ENCODE results near the gene TNFRSF4.
A peak's percentile ranks its signal among the peaks of the same experiment; 100 is the strongest.
"Not testable (repeated sequence)": the region's sequence is repeated elsewhere in the genome, so short reads cannot be mapped to it uniquely, and the experiment has no call there.

The TNFRSF4 gene

DNA sequence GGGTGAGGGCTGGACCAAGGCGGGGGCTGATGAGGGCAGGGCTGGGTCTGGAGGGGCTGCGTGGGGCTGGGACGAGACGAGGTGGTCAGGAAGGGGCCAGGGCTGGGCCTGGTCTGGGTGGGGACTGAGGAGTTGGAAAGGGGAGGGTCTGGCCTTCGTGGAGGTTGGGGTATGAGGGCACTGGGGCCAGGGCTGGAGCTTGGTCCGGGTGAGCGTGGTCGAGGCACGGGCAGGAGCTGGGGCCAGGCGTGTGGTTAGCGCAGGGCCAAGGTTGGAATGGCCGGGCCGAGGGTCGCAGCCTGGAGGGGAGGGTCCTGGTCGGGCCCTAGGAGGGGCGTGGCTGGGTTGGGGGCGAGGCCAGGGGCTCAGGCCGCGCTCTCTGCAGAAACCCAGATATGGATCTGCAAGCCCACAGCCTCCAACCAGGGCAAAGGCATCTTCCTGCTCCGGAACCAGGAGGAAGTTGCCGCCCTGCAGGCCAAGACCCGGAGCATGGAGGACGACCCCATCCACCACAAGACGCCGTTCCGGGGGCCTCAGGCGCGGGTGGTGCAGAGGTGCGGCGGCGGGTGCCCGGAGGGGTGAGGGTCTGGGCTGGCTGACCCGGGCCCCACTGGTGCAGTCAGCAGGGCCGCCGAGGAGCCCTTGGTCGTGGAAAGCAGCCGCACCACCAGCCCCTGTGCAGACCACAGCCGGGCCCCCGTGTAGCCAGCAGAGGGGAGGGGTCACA, 31.3 kb downstream of the TNFRSF4 start:
- DNase-seq (ENCODE audit: low read depth) = no peak

DNA sequence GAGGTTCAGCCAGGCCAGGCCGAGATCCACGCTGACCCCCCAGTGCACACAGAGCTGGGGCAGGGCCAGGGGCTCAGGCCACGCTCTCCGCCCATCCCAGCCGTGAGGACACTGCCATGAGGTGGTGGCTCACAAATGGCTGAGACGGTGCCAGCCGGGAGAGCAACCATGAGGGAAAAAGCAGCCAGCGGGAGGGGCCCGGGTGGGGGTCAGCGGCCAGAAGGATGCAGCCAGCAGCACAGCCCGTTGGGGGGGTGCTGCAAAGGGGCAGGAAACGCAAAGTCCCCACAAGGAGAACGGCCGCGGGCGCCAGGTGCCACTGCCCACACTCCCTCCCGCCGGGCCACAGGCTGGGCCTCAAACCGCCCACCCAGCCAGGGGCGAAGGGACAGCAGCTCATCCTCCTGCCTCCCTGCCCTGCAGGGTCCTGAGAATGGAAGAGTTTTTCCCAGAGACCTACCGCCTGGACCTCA, 32.0 kb downstream of the TNFRSF4 start:
- DNase-seq (ENCODE audit: low read depth) = no peak

DNA sequence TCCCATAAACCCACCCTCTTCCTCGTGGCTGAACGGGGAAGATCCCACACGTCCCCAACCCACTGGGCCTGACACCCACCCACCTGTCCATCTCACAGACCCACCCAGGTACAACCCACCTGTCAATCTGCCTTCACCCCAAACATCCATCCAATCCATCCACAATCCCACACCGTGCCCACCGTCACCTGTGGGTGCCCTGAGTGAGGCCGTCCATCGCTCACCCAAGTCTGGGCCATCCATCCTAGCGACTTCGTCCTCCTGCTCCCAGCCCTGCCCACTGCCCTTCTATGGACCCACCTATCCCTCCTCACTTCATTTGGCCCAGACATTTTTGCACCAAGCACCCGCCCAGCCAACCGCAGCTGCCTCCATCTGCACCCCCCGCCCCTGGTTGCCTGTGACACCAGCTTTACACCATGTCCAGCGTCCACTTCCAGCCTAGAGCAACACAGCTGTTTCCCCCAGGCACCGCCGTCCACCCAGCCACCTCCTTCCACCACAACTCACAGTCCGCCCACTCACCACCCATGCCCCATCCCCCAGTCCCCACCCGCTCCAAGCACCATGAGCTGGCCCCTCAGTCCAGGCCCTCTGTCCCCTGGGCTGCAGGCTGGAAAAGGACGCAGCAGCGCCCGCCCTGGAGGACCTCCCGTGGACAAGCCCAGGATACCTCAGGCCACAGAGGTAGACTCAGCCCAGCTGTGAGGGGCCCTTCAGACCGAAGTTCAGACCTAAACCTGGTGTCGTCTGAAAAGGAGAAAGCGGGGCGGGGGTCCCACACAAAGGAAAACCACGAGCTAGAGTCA, 32.6 kb downstream of the TNFRSF4 start:
- no peak for DNase-seq (ENCODE audit: low read depth)

DNA sequence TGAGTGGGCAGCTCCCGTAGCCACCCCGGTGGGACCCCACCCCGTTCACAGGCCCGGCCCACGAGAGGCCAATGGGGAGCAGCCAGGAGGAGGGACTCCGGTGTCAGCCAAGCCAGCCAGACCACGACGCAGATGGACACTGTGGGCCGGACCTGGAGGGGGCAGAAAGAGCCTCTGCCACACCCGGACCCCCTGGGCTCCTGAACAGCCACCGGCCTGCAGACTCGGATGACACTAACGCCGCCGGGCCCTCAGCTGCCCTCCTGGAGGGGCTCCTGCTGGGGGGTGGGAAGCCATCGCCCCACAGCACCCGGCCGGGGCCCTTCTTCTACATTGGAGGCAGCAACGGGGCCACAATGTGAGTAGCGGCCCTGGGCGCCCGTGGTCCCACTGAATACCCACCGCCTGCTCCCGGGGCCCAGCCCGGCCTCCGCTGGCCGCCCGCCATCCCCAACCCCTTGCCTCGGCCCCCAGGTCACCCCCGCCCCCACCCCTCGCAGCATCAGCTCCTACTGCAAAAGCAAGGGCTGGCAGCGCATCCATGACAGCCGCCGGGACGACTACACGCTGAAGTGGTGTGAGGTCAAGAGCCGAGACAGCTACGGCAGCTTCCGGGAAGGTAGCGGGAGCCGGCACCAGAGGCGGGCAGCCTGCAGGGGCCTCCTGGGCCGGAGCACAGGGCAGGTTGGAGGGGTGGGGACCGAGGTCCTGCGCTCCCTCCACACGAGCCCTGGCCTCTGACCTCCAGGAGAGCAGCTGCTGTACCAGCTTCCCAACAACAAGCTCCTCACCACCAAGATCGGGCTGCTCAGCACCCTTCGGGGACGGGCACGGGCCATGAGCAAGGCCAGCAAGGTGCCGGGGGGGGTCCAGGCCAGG, 33.7 kb downstream of the TNFRSF4 start:
- DNase-seq (ENCODE audit: low read depth) = no peak

DNA sequence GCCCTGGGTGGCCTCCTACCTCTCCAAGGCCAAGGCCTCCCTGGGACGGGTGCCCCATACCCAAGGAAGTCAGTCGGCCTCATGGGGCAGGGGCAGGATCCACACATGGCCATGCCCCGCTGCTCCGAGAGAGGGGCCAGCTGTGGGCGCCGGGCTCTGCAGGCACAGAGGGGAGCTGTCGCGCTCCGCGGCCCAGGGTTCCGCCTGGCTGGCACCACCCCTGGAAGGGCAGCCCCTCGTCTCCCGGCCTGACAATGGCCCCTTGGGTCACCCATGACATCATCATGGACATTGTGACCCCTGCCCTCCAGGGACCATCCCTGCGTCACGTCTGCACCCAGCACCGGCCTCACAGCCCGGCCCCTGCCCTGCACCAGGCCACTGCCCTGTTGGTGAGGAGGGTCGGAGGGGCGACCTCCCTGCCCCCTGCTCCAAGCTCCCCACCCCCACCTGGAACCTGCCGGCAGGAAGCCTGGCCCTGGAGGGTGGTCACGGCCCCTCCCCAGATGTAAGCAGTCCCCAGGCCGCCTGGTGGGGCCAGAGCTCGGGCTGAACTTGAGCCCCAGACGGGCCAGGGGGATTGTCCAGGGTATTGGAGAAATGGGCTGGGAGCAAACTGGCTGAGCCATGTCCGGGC, 34.5 kb downstream of the TNFRSF4 start:
- DNase-seq (ENCODE audit: low read depth) = no peak

DNA sequence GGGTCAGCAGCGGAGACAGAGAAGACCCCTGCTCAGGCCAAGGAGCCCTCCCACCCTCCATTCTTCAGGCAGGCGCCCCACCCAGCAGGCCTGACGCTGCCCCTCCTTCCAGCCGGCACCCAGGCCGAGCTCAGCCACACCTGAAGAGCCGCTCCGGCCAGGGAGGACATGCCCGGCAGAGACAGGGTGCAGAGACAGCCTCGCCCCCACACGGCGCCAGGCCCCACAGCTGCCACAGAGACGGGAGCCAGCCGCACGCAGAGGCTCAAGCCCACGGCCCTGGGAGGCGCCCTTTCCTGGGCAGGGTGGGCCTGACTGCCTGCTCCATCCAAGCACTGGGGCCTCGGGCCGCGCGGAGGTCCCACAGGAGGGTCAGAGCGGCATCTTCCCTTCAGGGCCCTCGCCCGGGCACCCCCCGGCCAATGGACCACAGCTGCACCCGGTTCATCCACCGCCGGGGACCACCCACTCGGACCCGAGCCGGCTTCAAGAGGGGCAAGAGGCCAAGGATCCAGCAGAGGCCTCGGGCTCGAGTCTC, 35.1 kb downstream of the TNFRSF4 start:
- DNase-seq (ENCODE audit: low read depth) = no peak

DNA sequence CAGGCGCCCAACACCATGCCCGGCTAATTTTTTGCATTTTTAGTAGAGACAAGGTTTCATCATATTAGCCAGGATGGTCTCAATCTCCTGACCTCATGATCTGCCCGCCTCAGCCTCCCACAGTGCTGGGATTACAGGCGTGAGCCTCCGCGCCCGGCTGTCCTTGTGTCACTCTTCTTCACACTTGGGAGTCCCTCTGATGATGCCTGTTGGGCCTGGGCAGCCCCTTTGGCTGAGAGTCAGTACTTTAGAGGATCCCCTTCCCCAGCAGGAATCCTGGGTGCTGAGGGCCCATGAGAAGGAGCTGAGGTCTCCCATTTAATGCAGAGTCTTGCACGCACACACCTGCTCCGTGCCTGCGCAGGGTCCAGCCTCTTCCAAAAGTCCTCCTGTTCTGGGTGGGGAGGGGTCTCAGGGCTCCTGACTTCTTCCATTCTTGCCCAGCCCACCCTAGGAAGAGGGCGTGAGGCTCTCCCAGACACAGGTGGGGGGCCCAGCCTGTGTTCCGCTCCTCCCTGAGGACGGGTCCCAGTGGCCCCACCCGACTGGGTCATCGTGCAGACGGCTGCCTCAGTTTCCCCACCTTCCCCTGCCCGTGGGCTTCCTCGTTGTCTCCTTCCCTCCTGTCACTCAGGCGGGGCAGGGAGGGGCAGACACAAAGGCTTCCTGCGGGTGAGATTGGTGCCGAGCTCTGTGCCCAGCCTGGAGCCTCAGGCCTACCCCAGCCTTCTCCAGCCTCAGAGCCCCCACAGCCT, 36.3 kb downstream of the TNFRSF4 start:
- no peak for DNase-seq (ENCODE audit: low read depth)

DNA sequence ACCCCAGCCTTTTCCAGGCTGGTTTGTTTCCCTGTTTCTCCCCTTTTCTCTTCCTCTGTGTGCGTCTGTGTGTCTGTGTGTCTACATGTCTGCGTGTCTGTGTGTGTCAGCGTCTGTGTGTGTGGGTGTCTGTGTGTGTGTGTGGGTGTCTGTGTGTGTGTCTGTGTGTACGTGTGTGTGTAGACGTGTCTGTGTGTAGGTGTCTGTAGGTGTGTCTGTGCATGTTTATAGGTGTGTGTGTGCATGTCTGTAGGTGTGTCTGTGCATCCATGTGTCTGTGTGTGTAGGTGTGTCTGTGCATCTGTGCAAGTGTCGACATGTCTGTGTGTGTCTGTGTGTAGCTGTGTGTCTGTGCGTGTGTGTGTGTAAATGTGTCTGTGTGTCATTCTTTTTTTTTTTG, 37.0 kb downstream of the TNFRSF4 start:
- no peak for DNase-seq (ENCODE audit: low read depth)

DNA sequence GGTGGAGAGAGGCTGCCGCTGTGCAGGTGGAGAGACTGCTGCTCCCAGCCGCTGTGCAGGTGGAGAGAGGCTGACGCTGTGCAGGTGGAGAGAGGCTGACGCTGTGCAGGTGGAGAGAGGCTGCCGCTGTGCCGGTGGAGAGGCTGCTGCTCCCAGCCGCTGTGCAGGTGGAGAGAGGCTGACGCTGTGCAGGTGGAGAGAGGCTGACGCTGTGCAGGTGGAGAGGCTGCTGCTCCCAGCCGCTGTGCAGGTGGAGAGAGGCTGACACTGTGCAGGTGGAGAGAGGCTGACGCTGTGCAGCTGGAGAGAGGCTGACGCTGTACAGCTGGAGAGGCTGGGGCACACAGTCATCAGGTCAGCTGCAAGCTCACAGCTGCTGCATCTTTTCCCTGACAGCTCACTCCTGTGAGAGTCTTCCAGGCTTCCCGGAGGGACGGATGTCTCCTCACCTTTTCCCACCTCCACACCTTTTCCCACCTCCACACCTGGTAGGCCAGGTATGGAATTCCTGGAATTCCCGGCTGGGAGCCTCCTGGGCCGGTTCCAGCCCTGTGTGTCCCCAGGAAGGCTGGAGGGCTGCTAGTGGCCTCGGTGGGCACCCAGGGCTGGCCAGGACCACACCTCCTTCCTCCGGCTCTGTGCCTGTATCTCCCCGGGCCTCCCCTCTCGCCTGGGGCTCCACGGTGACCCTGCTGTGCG, 37.7 kb downstream of the TNFRSF4 start:
- DNase-seq (ENCODE audit: low read depth) = not testable (repeated sequence)

DNA sequence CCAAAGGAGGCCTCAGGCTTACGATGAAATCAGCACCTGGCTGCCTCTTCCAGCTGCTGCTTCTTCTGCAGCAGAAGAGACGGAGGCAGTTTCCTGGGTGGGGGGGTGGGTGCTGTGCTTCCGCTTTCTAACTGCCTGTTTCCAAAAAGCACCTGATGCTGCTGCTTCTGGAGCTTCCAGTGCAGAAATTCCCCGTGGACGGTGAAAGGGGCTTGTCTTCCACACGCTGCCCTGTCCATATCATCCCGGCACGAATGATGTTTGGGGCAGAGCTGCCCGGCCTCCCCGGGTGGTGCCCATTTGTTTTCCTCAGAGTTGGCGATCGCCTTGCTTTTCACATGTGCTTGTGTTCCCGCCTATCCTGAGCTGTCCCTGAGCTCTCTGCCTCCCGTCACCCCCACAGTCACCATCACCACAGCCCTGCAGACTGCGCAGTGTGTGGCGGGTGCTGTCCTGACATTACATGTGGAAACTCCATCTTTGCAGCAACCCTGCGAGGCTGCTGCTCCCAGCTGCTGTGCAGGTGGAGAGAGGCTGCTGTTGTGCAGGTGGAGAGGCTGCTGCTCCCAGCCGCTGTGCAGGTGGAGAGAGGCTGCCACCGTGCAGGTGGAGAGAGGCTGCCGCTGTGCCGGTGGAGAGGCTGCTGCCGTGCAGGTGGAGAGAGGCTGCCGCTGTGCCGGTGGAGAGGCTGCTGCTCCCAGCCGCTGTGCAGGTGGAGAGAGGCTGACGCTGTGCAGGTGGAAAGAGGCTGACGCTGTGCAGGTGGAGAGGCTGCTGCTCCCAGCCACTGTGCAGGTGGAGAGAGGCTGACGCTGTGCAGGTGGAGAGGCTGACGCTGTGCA, 38.5 kb downstream of the TNFRSF4 start:
- no peak for DNase-seq (ENCODE audit: low read depth)

DNA sequence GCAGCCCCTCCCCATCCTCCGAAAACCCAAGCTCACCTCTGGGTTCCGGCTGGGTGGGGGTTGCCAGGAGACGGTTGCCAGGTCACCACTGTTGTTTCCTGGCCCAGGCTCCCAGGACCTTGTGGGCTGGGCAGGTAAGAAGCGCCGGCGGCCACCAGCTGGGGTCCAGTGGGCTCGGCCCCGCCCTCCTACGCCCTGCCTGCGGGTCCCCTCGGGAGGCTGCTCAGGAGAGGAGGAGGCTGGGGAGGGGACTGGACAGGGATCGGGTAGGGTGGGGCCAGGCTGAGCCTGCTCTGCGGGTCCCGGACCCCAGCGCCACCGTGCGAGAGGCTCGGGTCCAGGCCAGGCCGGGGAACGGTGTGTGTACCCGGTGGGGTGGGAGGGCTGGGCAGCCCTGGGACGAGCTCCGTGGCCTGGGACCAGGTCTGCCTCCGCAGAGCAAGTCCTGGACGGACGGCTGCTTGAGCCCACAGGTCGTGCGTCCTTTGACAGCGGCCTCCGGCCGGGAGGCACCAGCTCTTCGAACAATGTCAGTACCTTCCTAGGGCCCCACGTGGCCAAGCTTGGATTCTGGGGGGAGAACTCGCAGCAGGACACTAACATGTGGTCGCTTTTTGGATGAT, 40.0 kb downstream of the TNFRSF4 start, which contains the start of gene TTLL10:
Gene TTLL10, plus strand, starts transcription at position 88 of the 623 bp plus-strand sequence. CDS start 5,336 bp downstream, outside the sequence.
- DNase-seq (ENCODE audit: low read depth) = peak; percentile 32

DNA sequence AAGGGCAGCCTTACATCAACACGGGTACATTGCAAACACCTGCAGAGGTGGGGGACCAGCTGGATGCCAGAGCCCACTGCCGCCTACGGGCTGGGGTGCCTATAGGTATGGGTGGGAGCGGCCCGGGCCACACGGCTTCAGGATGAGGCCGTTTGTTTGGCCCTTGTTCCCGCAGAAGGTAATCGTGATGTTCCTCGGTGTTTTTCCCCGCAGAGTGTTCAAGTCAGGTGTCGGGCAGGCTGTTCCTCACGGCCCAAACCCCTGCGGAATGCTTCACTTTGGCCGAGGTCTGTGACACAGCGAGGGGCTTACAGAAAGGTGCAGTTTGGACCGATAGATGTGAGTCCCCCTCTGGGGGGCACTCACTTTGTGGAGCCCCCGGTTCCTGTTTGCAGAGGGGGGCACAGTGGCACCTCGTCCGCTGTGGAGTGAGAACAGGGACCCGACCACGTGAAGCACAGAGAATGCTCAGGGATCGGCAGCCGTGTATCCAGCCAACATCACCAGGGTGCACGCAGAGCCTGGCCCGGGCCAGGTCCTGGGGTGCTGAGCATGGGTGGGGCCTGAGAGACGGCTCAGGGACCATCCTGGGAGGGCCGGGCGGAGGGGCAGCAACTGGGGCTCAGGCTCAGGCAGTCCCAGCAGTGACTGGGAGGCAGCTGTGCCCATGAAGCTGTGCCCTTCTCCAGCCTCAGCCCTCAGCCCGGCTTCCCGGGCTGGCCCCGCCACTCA, 40.7 kb downstream of the TNFRSF4 start:
- no peak for DNase-seq (ENCODE audit: low read depth)

DNA sequence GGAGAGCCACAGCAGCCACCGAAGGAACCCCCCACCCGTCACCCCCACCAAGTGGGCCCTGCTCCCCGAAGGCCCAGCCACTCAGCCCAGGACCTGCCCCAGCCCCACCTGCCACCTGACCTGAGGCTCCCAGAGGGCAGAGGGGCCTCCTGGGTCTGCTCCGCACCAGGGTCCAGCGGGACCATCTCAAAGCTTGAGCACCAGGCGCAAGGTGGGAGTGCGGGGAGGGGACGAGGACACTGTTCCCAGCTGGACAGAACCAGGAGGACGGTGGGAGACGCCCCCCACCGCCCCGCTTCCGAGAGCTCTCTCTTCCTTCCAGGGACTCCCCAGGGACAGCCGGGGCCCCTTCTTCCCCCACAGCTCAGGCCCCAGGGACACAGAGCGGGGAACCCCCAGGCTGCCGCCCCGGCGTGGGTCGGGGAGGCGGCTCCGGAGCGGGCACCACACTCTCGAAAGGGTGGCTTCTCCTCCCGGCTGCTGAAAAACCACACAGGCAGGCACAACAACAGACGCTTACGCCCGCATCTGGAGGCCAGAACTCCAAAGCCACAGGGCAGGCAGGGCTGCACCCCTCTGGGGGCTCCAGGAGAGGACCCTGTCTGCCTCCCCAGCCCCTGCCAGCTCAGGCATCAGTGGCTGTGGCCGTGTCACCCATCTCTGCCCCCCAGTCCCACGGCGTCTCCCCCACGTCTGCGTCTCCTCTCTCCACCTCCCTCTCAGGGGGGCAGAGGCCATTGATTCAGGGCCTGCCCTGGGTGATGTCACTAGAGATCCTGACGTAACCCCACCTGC, 42.2 kb downstream of the TNFRSF4 start:
- no peak for DNase-seq (ENCODE audit: low read depth)

DNA sequence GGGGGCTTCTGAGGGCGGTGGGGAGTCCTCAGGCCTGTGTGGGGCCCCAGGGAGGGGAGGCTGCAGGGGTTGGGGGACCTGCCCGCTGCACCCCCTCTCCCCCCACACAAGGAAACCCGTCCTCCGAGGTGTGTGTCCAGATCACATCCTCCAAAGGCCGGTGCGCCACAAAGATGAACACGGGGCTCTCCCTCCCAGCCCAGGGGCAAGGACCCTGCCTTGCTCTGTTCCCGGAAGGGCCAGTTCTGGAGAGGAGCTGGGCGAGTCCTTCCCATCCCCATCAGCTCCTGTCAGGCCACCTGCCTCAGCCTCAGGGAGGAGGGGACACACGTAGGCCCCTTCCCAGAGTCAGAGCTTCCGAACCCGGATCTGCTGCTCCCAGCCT, 42.8 kb downstream of the TNFRSF4 start:
- DNase-seq (ENCODE audit: low read depth) = no peak

DNA sequence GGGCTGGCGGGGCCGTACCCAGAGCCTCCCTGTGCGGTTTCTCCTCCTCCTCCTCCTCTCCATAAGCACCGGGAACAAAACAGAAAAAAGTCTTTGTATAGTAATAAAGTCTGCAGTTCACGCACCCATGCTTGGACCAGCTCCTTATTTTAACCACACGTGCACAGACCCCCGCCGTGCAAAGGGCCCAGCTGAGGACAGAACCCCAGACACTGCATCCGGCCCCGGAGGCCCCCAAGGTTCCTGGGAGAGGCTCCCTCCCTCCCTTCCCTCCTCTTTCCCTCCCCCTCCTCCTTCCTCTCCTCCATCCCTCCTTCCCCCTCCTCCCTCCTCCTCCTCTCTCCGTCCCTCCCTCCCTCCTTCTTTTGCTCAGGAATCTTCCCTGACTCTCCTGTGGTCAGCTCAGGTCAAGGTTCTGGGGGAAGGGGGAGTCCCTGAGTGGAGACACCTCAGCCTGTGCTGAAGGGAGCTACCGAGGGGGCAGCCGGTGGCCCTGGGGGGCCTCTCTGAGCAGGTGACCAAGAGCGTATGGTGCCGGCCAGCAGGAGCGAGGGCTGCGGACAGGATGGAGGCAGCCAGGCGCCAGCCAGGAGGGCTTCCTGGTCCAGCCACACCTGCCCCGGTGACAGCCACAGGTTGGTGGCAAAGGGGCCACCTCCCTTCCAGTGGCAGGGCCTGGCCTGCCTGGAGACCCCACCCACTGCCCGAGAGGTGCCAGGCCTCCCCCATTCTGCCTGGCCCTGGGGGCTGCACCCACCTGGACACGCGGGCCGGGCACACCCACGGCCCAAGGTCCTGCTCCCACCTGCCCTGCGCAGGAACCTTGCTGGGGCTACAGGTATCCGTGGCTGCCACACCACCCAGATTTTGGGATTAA, 43.5 kb downstream of the TNFRSF4 start:
- DNase-seq (ENCODE audit: low read depth) = no peak

All from stimulated activated CD8-positive, alpha-beta memory T cell treated with anti-CD3 and anti-CD28 coated beads, Interleukin-12 subunit alpha, Interleukin-12 subunit beta, amount 100 ng/mL, for 1 hour (primary cell).